ENCODE results near the gene PRR14. TPM values are rescaled to one million over a fixed set of nuclear protein-coding genes. Genes with fewer than 3 reads are reported as not detected.

Gene PRR14
- total RNA-seq, 1 experiment from 2014 or later: 28.2 TPM

DNA sequence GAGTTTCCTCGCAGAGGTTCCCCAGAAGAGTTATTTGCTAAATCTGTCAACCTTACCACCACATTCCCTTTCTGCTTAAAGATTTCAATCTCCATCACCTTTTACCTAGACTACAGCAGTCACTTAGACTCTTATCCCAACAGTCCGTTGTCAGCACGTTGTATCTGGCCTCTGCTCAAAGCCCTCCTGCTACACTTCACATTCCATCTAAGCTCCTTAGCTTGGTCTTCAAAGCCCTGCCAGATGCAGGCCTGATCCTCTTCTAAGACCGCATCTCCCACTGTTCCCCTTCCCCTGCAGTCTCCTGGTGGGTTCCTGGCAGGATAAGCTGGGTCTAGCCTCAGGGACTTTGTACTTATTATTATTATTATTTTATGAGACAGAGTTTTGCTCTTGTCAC, 37.9 kb downstream of the PRR14 start:
- intact Hi-C loops (cut with micrococcal nuclease; ENCODE audit: unreplicated experiment): no loop called here
- Histone ChIP-seq H3K4me1 (no peaks in the 10 kb centered on the region), H3K36me3 (ENCODE audit: control insufficient read depth, insufficient read depth, low read length) (no peaks in the 10 kb centered on the region), H3K27me3 (replicated peaks; ENCODE audit: control insufficient read depth, insufficient read depth, low read length) (no peaks in the 10 kb centered on the region), H3K9me3 (no peaks in the 10 kb centered on the region), H3K4me3 (ENCODE audit: low read depth, low read length) (no peak overlapping the region)
- TF ChIP-seq, protein P1, sequence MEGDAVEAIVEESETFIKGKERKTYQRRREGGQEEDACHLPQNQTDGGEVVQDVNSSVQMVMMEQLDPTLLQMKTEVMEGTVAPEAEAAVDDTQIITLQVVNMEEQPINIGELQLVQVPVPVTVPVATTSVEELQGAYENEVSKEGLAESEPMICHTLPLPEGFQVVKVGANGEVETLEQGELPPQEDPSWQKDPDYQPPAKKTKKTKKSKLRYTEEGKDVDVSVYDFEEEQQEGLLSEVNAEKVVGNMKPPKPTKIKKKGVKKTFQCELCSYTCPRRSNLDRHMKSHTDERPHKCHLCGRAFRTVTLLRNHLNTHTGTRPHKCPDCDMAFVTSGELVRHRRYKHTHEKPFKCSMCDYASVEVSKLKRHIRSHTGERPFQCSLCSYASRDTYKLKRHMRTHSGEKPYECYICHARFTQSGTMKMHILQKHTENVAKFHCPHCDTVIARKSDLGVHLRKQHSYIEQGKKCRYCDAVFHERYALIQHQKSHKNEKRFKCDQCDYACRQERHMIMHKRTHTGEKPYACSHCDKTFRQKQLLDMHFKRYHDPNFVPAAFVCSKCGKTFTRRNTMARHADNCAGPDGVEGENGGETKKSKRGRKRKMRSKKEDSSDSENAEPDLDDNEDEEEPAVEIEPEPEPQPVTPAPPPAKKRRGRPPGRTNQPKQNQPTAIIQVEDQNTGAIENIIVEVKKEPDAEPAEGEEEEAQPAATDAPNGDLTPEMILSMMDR (IDR thresholded peaks at IDR 0.05; ENCODE audit: insufficient read depth in 1 of 2, low read depth in 1 of 2, low read length in 1 of 2, severe bottlenecking in 1 of 2, unreplicated experiment in 1 of 2): no peak
- Mint-ChIP-seq H3K27me3 (ENCODE audit: insufficient read depth, unreplicated experiment) (no peaks in the 10 kb centered on the region), H3K9me3 (ENCODE audit: unreplicated experiment) (no peaks in the 10 kb centered on the region), H3K4me1 (ENCODE audit: low read depth, unreplicated experiment) (no peaks in the 10 kb centered on the region), H3K27ac (ENCODE audit: unreplicated experiment) (no peak overlapping the region), H3K36me3 (ENCODE audit: insufficient read depth, unreplicated experiment) (no peaks in the 10 kb centered on the region), H3K4me3 (ENCODE audit: unreplicated experiment) (no peak overlapping the region)
- ChIA-PET POLR2A (no interaction called here), CTCF (no interaction called here)
- BruUV-seq (replicated peaks): no TSS peak
- DNase-seq: no peak

DNA sequence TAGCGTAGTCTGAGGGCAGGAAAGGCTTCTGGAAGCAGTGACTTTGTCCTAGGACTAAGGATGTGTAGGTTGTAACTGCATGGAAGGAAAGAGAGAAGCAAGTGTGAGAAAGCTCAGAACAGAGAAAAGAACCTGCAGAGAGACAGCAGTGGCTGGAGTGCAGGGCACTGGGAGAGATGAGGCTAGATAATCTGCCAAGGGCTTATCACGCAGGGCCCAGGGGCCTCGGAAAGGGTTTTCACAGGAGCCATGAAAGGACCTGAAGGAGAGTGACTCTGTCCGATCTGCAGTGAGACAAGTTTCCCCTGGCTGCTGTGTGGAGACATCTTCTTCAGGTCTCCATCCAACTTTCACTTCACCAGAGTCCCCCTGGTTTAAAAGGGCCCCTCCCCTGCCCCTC, 41.1 kb downstream of the PRR14 start:
- Histone ChIP-seq H3K4me3 (ENCODE audit: low read depth, low read length) (no peak overlapping the region), H3K36me3 (ENCODE audit: control insufficient read depth, insufficient read depth, low read length) (no peaks in the 10 kb centered on the region), H3K4me1 (no peaks in the 10 kb centered on the region), H3K27me3 (replicated peaks; ENCODE audit: control insufficient read depth, insufficient read depth, low read length) (no peaks in the 10 kb centered on the region), H3K9me3 (no peaks in the 10 kb centered on the region)
- no peak for DNase-seq
- TF ChIP-seq, protein P1 (IDR thresholded peaks at IDR 0.05; ENCODE audit: insufficient read depth in 1 of 2, low read depth in 1 of 2, low read length in 1 of 2, severe bottlenecking in 1 of 2, unreplicated experiment in 1 of 2): no peak
- ChIA-PET POLR2A (no interaction called here), CTCF (no interaction called here)
- Mint-ChIP-seq H3K36me3 (ENCODE audit: insufficient read depth, unreplicated experiment) (no peaks in the 10 kb centered on the region), H3K27me3 (ENCODE audit: insufficient read depth, unreplicated experiment) (no peaks in the 10 kb centered on the region), H3K27ac (ENCODE audit: unreplicated experiment) (no peak overlapping the region), H3K4me1 (ENCODE audit: low read depth, unreplicated experiment) (no peaks in the 10 kb centered on the region), H3K4me3 (ENCODE audit: unreplicated experiment) (no peak overlapping the region), H3K9me3 (ENCODE audit: unreplicated experiment) (no peaks in the 10 kb centered on the region)
- no TSS peak for BruUV-seq (replicated peaks)
- intact Hi-C loops (cut with micrococcal nuclease; ENCODE audit: unreplicated experiment): no loop called here

DNA sequence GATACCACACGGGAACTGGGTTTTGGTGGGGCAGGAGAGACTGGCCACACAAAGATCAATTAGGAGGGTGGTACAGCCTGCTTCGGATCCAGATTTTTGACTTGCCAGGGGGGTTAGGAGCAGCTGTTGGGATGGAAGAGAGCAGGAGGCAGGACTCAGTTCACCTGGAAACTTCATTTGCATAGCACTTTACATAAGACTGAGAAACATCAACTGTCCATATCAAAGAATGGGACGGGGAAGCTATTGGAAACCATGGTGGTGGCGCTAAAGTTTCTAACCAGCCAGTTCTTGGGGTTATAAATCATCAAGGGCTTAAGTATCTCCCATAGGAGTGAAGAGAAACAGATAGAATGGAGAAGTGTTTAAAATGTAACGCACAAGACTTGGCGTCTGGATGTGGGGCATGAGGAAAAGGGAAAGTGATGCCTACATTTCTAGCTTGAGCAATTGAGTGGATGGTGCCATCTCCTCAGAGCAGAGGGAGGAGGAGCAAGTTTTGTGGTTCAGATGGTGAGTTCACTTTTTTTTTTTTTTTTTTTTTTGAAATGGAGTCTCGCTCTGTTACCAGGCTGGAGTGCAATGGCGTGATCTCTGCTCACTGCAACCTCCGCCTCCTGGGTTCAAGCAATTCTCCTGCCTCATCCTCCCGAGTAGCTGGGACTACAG, 41.8 kb downstream of the PRR14 start:
- Histone ChIP-seq H3K36me3 (ENCODE audit: control insufficient read depth, insufficient read depth, low read length) (no peaks in the 10 kb centered on the region), H3K9me3 (no peaks in the 10 kb centered on the region), H3K27me3 (replicated peaks; ENCODE audit: control insufficient read depth, insufficient read depth, low read length) (no peaks in the 10 kb centered on the region), H3K4me1 (no peaks in the 10 kb centered on the region), H3K4me3 (ENCODE audit: low read depth, low read length) (no peak overlapping the region)
- Mint-ChIP-seq H3K27me3 (ENCODE audit: insufficient read depth, unreplicated experiment) (no peaks in the 10 kb centered on the region), H3K9me3 (ENCODE audit: unreplicated experiment) (no peaks in the 10 kb centered on the region), H3K36me3 (ENCODE audit: insufficient read depth, unreplicated experiment) (no peaks in the 10 kb centered on the region), H3K27ac (ENCODE audit: unreplicated experiment) (no peak overlapping the region), H3K4me3 (ENCODE audit: unreplicated experiment) (no peak overlapping the region), H3K4me1 (ENCODE audit: low read depth, unreplicated experiment) (no peaks in the 10 kb centered on the region)
- DNase-seq: no peak
- CTCF ChIA-PET: interaction anchor here (2.4 kb wide), 1 partner anchor 42 kb away, joined by 6 read pairs; the partner anchor contains the start of gene PRR14
- intact Hi-C loops (cut with micrococcal nuclease; ENCODE audit: unreplicated experiment): no loop called here
- TF ChIP-seq, protein P1 (IDR thresholded peaks at IDR 0.05; ENCODE audit: insufficient read depth in 1 of 2, low read depth in 1 of 2, low read length in 1 of 2, severe bottlenecking in 1 of 2, unreplicated experiment in 1 of 2): no peak
- no TSS peak for BruUV-seq (replicated peaks)
- POLR2A ChIA-PET: no interaction called here
